IPS-20b (cell line): ENCODE data around the gene TAOK1.

Source experiments
- H3K27ac ChIP-seq: one replicate; pipeline ENCODE4 v1.5.1; 2013; ENCODE audit warnings: low read length
- H3K27me3 ChIP-seq: 2 replicates; pipeline ENCODE4 v1.6.1; 2013; ENCODE audit warnings: mild to moderate bottlenecking, low read length, inconsistent platforms; ENCODE audit not compliant: insufficient read depth
- H3K36me3 ChIP-seq: 2 replicates; pipeline ENCODE4 v1.6.1; 2013; ENCODE audit warnings: low read depth, mild to moderate bottlenecking, inconsistent platforms, low read length, moderate library complexity; ENCODE audit not compliant: insufficient read depth
- H3K4me1 ChIP-seq: 2 replicates; pipeline ENCODE4 v1.6.1; 2013; ENCODE audit warnings: mild to moderate bottlenecking, control low read depth, inconsistent platforms, low read length, moderate library complexity; ENCODE audit not compliant: insufficient read depth
- H3K4me3 ChIP-seq: 2 replicates; pipeline ENCODE4 v1.5.1; 2013; ENCODE audit warnings: mild to moderate bottlenecking, low read length, inconsistent platforms
- H3K9ac ChIP-seq: 2 replicates; pipeline ENCODE4 v1.6.1; 2013; ENCODE audit warnings: low read depth, mild to moderate bottlenecking, inconsistent platforms, low read length, moderate library complexity
- H3K9me3 ChIP-seq: 2 replicates; pipeline ENCODE4 v1.6.1; 2013; ENCODE audit warnings: mild to moderate bottlenecking, low read depth, low read length, inconsistent platforms; ENCODE audit not compliant: insufficient read depth

Gene TAOK1

DNA sequence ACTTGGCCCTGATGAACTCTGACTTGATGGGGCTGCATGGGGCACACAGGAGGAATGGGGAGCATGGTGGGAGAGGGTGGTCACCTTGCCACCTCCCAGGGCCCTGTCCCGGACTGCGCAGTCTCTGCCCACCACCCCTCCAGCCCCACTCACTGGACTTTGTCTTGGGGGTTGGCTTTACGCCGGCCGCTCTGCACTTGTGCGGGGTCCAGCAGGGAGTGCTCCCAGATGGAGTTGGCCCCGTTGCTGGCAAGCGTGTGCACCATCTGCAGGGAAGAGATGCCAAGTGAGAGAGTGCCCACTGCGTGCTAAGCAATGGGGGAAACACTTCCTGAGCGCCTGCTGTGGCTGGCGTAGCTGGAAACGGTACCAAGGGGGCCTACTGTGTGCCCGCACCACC, 192.6 kb downstream of the TAOK1 start:
- Histone ChIP-seq H3K27ac (no peak overlapping the region), H3K9ac (no peak overlapping the region), H3K36me3 (peaks cover 28% of the 10 kb centered on the region; the same call in 1 of the 2 replicates), H3K4me3 (no peak overlapping the region), H3K4me1 (peaks cover 18% of the 10 kb centered on the region; the same call in 1 of the 2 replicates), H3K9me3 (no peaks in the 10 kb centered on the region), H3K27me3 (0 out of 2 replicates have a peak, but pooled peaks cover 2% of the 10 kb centered on the region)

DNA sequence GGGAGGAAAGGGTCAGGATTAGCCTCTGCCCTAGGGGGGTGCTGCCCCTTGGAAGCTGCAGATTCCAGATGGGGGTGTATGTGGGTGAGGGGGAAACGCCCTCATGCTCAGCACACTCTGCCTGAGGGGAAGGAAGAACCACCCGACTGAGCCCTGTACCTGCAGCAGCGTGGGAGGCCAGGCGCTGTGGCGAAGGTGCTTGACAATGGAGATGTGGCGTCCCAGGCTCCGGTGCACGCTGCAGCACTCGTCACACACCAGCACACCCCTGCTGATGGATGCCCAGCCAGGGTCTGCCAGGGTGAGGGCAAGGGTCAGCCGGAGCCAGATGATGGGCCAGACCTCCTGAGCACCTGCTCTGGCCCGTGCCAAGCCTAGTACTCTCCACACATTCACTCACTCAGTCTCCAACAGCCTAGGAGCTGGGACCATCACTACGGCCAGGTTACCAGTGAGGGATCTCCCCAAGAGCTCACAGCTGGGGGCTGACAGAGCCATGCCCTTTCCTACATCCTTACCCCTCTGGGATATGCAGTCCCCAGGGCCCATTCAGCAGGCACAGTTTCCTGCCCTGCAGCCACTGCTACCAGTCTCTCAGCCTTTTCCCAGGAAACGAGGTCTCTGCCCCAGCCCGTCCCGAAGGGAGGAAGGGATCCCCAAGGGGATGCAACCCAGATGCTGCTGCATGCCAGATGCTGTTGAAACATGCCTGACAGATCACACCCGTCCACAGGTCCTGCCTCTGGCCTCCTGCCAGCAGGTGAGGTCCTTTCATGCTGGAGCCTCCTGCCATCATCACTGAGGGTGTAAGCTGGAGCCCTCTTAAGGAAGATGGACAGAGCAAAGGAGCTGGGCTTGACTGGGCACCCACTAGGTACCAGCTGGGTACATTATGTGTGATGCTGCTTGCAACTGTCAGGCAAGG, 193.4 kb downstream of the TAOK1 start:
- Histone ChIP-seq H3K4me1 (peaks cover 23% of the 10 kb centered on the region), H3K36me3 (peaks cover 20% of the 10 kb centered on the region; the same call in 1 of the 2 replicates), H3K9me3 (no peaks in the 10 kb centered on the region), H3K9ac (no peak overlapping the region), H3K27ac (no peak overlapping the region), H3K27me3 (peaks cover 9% of the 10 kb centered on the region; the same call in 1 of the 2 replicates), H3K4me3 (no peak overlapping the region)

DNA sequence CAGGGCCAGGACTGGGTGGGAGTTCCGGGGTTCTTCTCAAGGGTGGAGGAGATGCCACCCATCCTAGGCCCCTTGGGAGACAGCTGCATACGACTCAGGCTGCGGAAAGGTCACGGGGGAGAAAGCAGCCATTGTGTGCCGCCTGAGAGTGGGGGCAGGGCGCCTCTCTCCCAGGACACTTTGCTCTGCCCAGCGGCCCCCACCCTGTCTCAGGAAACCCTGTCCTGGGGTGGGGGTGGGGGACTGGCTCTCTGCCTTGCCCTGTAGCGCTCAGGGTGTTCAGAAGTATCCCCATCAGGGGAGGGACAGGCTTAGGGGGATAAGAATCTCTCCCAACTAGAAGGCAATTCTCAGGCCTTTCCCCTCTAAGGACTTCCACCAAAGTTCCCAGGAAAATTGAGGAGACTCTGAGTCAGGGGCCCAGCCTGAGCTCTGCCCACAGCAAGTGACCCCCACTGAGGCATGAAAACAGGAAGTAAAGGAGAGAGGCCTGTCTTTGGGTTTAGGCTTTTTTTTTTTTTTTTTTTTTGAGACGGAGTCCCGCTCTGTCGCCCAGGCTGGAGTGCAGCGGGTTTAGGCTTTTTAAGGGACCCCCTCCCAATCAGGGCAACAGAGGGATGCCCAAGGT, 194.4 kb downstream of the TAOK1 start:
- Histone ChIP-seq H3K9me3 (no peaks in the 10 kb centered on the region), H3K9ac (peak overlapping the region; percentile 29; the same call in 1 of the 2 replicates), H3K4me1 (peaks cover 23% of the 10 kb centered on the region), H3K36me3 (peaks cover 17% of the 10 kb centered on the region; the same call in 1 of the 2 replicates), H3K4me3 (no peak overlapping the region), H3K27me3 (peaks cover 9% of the 10 kb centered on the region; the same call in 1 of the 2 replicates), H3K27ac (no peak overlapping the region)

DNA sequence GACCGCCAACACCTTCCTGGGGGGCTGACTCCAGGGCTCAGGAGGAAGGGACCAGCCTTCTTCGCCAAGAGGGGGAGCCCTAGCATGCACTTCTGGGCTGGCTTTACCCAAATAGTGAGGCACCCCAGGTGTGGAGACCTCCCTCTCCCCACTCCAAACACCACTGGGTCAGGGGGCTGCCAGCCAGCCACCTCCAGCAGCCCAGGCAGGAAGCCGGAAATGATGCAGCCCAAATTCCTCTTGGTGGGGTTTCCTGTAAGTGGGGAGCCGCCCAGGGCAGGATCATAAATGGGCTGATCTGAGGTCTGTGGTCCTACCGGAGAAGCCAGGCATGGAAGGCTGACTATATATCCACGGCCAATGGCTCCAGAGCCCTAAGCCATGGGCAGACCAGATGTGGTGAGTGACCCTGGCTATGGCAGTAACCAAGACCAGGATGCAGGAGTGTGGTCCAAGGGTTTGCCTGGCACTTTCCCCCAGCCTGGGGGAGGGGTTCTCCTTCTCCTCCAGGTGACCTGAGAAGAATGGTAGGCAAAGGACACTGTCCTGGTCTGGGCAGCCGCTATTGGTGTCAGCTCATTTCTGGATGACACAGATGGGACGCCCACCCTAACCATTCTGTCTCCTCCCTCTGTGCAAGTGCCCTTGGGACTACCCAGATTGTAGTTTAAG, 195.1 kb downstream of the TAOK1 start:
- no peak overlapping the region for H3K4me3 ChIP-seq
- H3K4me1 ChIP-seq, result peaks cover 28% of the 10 kb centered on the region
- no peaks in the 10 kb centered on the region for H3K9me3 ChIP-seq
- H3K27ac ChIP-seq, result no peak overlapping the region
- H3K36me3 ChIP-seq, result peaks cover 10% of the 10 kb centered on the region; the same call in 1 of the 2 replicates
- H3K9ac ChIP-seq, result no peak overlapping the region; the same call in 1 of the 2 replicates
- H3K27me3 ChIP-seq, result peaks cover 13% of the 10 kb centered on the region

DNA sequence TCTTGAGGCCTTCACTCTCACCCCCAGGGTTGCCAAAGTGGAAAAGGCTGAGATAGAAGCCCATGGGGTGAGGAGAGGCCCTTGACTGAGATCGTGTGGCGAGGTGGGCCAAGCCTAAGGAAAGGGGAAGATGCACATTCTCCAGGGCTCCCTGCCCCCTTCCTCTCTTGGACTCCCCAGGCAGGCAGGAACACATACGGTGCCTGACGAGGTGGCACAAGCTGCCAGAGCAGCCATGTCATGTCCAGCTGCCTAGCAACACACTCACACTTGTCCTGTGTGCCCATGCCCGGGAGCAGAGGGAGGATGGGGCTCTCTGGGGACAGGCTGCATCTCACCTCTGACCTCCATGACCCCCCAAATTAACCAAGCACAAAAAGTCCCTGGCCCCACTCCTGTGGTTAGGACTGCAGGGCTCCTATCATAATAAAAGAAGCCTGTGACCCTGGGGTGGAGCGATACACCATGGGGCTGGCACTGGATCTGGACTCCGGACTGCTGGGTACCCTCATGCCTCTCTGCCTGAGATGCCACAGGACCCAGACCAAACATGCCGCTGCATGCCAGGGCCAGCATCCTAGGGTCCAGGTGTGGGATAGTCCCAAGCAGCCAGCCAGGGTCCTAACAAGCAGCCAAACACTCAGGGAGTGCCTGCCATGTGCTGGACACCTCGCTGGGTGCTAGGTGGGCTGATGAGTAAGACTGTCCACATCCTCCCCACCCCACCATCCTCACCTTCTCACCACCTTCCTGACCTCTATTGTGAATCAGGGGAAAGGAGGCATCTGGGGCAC, 196.7 kb downstream of the TAOK1 start:
- H3K4me1 ChIP-seq, result peaks cover 31% of the 10 kb centered on the region
- no peak overlapping the region for H3K9ac ChIP-seq
- H3K27me3 ChIP-seq, result peaks cover 19% of the 10 kb centered on the region
- H3K27ac ChIP-seq, result no peak overlapping the region
- H3K9me3 ChIP-seq, result no peaks in the 10 kb centered on the region
- H3K4me3 ChIP-seq, result no peak overlapping the region
- H3K36me3 ChIP-seq, result 0 out of 2 replicates have a peak, but pooled peaks cover 8% of the 10 kb centered on the region

DNA sequence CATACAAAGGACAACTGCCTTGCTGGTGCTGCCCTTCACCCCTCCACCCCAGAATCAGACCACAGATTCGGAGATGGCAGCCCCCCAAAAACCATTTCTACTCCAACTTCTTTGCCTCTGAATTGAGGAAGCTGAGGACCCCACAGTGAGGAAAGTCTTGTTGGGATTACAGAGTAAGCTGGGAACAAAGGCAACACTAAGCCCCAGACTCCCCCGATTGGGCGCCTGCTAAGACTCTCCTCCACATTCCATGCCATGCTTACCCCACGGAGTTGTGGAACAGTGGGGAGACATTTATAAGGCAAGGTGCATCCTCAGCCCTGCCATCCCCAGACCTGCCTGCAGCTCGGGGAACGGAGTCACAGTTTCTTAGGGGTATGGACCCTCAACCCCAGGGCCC, 197.4 kb downstream of the TAOK1 start:
- H3K9ac ChIP-seq, result peak overlapping the region; percentile 60; the same call in 1 of the 2 replicates
- H3K4me3 ChIP-seq, result peak overlapping the region; percentile 87; the same call in 1 of the 2 replicates
- H3K27me3 ChIP-seq, result peaks cover 19% of the 10 kb centered on the region
- H3K36me3 ChIP-seq, result 0 out of 2 replicates have a peak, but pooled peaks cover under 1% of the 10 kb centered on the region
- no peaks in the 10 kb centered on the region for H3K9me3 ChIP-seq
- peaks cover 38% of the 10 kb centered on the region for H3K4me1 ChIP-seq
- no peak overlapping the region for H3K27ac ChIP-seq

DNA sequence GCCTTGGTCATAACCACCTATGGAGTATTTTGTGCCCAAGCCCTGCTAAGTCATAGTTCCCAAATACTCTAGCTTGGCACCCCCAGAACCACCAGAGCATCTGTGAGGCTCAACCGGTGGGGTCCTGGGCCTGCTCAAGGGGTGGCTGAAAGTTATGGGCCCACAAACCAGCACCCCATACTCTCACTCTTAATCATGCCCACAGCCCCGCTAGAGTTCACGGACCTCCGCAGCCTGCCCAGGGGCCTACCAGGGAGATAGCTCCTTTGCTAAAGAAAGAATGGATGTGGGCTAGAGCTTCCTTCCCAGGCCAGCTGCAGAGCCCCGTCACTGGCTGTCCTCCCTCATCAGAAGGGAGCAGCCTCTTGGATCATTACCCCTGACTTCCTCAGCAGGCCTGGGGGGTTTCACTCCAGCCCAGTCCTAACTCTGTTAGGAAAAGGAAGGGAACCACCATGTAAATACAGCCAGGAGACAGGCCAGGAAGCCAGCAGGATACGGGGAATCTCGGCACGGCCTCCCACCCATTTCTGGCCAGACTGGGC, 197.9 kb downstream of the TAOK1 start:
- H3K4me1 ChIP-seq, result peaks cover 39% of the 10 kb centered on the region
- no peak overlapping the region for H3K27ac ChIP-seq
- H3K4me3 ChIP-seq, result peak overlapping the region; percentile 87
- H3K27me3 ChIP-seq, result peaks cover 19% of the 10 kb centered on the region
- H3K36me3 ChIP-seq, result no peaks in the 10 kb centered on the region
- peak overlapping the region; percentile 60; the same call in 1 of the 2 replicates for H3K9ac ChIP-seq
- no peaks in the 10 kb centered on the region for H3K9me3 ChIP-seq

DNA sequence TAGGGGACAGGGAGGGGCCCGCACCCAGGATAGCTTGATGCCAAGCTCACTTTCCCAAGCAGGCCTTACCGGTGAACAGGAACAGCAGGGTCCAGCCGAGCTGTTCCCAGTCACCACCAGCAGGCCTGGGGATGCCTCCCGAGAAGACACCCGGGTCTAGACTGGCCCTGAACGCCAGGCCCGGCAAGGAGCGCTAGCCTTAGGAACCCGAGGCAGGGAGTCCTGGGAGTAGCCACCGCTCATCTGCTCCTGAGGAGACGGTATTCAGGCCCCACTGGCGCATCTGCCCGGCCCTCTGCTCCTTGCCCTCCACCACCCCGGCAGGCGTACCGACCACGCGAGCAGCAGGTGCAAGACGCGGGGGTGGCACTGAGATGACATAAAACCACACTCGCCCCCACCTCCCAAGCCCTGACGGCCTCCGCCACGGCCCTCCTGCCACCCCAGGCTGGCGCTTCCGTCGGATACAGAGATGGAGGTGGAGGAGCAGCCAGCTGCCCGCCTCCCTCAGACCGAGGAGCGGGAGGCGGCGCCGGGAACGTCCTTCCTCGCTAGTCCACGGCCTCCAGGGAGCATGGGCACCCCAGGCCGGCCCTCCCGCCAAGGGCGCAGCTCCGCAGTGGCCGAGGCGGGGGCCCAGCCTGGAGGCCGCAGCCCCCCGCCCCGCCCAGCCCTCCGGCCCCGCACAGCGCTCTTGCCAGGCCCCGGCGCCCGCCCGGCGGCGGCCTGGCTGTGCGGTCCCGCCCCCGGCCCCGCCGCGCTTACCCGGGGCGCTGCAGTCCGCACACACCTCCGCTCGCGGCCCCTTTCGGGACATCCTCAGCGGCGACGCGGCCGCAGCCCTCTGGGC, 198.6 kb downstream of the TAOK1 start:
- H3K4me1 ChIP-seq, result peaks cover 39% of the 10 kb centered on the region
- no peaks in the 10 kb centered on the region for H3K36me3 ChIP-seq
- H3K4me3 ChIP-seq, result peak overlapping the region; percentile 87
- peak overlapping the region; percentile 60; the same call in 1 of the 2 replicates for H3K9ac ChIP-seq
- H3K27ac ChIP-seq, result no peak overlapping the region
- peaks cover 21% of the 10 kb centered on the region for H3K27me3 ChIP-seq
- no peaks in the 10 kb centered on the region for H3K9me3 ChIP-seq

DNA sequence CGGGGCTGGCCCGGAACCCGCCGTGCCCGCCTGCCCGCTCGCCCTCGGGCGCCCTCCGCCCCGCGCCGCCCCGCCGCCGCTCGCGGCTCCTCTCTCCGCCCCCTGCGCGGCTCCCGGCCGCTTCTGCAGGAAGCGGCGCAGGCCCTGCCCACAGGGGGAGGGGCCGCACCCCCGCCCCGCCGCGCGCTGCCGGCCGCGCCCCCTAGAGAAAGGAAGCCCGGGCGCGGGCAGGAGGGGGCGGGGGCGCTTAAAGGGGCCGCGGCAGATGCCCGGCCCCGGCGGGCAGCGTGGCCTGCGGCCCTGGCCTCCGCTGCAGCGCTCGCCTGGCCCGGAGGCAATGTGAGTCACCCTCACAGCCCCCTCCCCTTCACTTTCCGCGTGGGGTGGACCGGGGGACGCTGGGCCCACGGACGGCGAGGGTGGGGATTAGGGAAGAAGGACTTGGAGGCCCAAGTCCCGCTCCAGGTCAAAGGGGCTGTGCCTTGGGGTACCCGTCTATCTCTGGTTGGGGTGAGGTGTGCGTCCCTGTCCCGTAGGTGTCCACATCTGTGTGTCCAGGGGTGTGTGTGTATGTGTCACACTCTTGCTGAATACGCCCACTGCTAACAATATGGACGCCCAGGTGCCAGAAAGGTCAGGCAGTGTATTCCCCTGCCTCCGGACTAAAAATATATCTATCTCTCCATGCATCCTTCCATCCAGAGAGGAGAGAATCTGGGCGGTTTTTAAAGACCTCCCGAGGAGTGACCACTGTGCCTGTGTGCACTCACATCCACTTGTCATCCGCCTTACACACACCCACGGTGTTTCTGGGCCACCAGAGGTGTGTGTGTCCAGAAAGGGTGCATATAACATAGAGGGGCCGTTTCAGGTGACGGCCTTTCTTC, 199.6 kb downstream of the TAOK1 start, which contains the start of gene GIT1:
GIT1 (minus strand) TSS at position 125 of the 887 bp plus-strand sequence. CDS start 270 bp downstream, outside the sequence.
- Histone ChIP-seq H3K36me3 (no peaks in the 10 kb centered on the region), H3K4me1 (peaks cover 33% of the 10 kb centered on the region), H3K9ac (peak within 1 kb of the TSS; percentile 74; the same call in 1 of the 2 replicates), H3K4me3 (peak within 1 kb of the TSS; percentile 87), H3K27me3 (peaks cover 25% of the 10 kb centered on the region), H3K27ac (no peak within 1 kb of the TSS), H3K9me3 (no peaks in the 10 kb centered on the region)
